ENCODE results near the gene RERE.

DNA sequence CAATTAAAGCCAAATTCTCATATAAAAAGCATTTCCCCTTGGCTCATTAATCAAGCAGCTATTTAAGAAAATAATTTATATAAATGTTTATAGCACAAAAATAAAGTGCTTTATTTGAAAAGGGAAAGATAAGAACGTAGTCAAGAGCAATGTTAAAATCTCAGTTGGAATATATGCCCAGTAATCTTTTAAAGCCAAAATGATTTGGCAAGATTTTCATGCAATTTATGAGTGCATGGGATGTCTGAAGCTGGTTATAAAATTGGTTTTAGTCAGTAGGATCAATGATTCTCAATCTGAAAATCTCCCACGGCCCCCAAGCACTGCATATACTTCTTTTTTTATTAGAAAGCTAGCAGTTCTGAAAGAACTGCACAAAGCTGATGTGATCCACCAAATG lies 188.8 kb downstream of the RERE start:
- TF ChIP-seq RAD21 (IDR thresholded peaks at IDR 0.05; ENCODE audit: low read depth), result no peak
- TF ChIP-seq, protein P1, sequence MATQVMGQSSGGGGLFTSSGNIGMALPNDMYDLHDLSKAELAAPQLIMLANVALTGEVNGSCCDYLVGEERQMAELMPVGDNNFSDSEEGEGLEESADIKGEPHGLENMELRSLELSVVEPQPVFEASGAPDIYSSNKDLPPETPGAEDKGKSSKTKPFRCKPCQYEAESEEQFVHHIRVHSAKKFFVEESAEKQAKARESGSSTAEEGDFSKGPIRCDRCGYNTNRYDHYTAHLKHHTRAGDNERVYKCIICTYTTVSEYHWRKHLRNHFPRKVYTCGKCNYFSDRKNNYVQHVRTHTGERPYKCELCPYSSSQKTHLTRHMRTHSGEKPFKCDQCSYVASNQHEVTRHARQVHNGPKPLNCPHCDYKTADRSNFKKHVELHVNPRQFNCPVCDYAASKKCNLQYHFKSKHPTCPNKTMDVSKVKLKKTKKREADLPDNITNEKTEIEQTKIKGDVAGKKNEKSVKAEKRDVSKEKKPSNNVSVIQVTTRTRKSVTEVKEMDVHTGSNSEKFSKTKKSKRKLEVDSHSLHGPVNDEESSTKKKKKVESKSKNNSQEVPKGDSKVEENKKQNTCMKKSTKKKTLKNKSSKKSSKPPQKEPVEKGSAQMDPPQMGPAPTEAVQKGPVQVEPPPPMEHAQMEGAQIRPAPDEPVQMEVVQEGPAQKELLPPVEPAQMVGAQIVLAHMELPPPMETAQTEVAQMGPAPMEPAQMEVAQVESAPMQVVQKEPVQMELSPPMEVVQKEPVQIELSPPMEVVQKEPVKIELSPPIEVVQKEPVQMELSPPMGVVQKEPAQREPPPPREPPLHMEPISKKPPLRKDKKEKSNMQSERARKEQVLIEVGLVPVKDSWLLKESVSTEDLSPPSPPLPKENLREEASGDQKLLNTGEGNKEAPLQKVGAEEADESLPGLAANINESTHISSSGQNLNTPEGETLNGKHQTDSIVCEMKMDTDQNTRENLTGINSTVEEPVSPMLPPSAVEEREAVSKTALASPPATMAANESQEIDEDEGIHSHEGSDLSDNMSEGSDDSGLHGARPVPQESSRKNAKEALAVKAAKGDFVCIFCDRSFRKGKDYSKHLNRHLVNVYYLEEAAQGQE (IDR thresholded peaks at IDR 0.05; ENCODE audit: low read depth), result no peak
- no peak for TF ChIP-seq TAF1 (IDR thresholded peaks at IDR 0.05; ENCODE audit: low read depth)
- no peak for TF ChIP-seq TCF12 (IDR thresholded peaks at IDR 0.05; ENCODE audit: low read depth)
- no peak for TF ChIP-seq CEBPB (IDR thresholded peaks at IDR 0.05)
- TF ChIP-seq FOXM1 (IDR thresholded peaks at IDR 0.05; ENCODE audit: borderline replicate concordance, low read depth), result no peak
- TF ChIP-seq ZBTB7A (IDR thresholded peaks at IDR 0.05; ENCODE audit: low read depth), result no peak
- no peak for TF ChIP-seq EGR1 (IDR thresholded peaks at IDR 0.05)
- TF ChIP-seq EP300 (IDR thresholded peaks at IDR 0.05; ENCODE audit: borderline replicate concordance), result no peak
- TF ChIP-seq CREB1 (IDR thresholded peaks at IDR 0.05; ENCODE audit: low read depth), result no peak

Data from Ishikawa (cell line).